RWPE2 (cell line): ENCODE data around the gene WIZ.
A peak's percentile ranks its signal among the peaks of the same experiment; 100 is the strongest.

Experiments
- ATAC-seq: fragments of 200-7000 bp; cut with Tn5 transposase; 3 replicates; pipeline ENCODE4 v1.9.1; 2021; ENCODE audit warnings: low read depth
- DNase-seq: peaks from one replicate; pipeline ENCODE4 v3.0.0-alpha.2; 2020; ENCODE audit warnings: low spot score
- H3K27ac ChIP-seq: fragments of 450-650 bp; 2 replicates; pipeline ENCODE4 v1.5.1; 2017; ENCODE audit warnings: mild to moderate bottlenecking; ENCODE audit not compliant: poor library complexity, severe bottlenecking
- H3K27me3 ChIP-seq: fragments of 250-450 bp; sonication (Bioruptor Pico); 2 replicates; pipeline ENCODE4 v1.5.1; 2021; ENCODE audit warnings: mild to moderate bottlenecking, moderate library complexity; ENCODE audit not compliant: insufficient read depth, poor library complexity, severe bottlenecking
- H3K36me3 ChIP-seq: fragments of 250-450 bp; sonication (Bioruptor Pico); 2 replicates; pipeline ENCODE4 v1.5.1; 2020; ENCODE audit warnings: low read depth, mild to moderate bottlenecking, moderate library complexity
- H3K4me1 ChIP-seq: fragments of 250-450 bp; sonication (Bioruptor Pico); 2 replicates; pipeline ENCODE4 v1.5.1; 2021; ENCODE audit warnings: mild to moderate bottlenecking, moderate library complexity; ENCODE audit not compliant: insufficient read depth, poor library complexity, severe bottlenecking
- H3K4me3 ChIP-seq: fragments of 250-450 bp; sonication (Bioruptor Pico); 2 replicates; pipeline ENCODE4 v1.5.1; 2021; ENCODE audit warnings: mild to moderate bottlenecking, moderate library complexity; ENCODE audit not compliant: severe bottlenecking
- H3K9me3 ChIP-seq: fragments of 250-450 bp; sonication (Bioruptor Pico); 2 replicates; pipeline ENCODE4 v1.5.1; 2021; ENCODE audit warnings: mild to moderate bottlenecking, moderate library complexity; ENCODE audit not compliant: severe bottlenecking
- TF ChIP-seq, protein P1 (sequence below): fragments of 450-650 bp; IDR thresholded peaks from one replicate; pipeline ENCODE4 v1.5.1; 2017; ENCODE audit warnings: mild to moderate bottlenecking, moderate library complexity; ENCODE audit not compliant: poor library complexity, severe bottlenecking

WIZ gene

GRCh38 chr19:15453091-15453578, 3.4 kb upstream of the WIZ start:
- Histone ChIP-seq H3K4me1 (no peaks in the 10 kb centered on the region), H3K9me3 (no peaks in the 10 kb centered on the region), H3K27me3 (peaks cover 18% of the 10 kb centered on the region), H3K36me3 (no peaks in the 10 kb centered on the region), H3K4me3 (no peak overlapping the region), H3K27ac (no peak overlapping the region)
- TF ChIP-seq, protein P1, sequence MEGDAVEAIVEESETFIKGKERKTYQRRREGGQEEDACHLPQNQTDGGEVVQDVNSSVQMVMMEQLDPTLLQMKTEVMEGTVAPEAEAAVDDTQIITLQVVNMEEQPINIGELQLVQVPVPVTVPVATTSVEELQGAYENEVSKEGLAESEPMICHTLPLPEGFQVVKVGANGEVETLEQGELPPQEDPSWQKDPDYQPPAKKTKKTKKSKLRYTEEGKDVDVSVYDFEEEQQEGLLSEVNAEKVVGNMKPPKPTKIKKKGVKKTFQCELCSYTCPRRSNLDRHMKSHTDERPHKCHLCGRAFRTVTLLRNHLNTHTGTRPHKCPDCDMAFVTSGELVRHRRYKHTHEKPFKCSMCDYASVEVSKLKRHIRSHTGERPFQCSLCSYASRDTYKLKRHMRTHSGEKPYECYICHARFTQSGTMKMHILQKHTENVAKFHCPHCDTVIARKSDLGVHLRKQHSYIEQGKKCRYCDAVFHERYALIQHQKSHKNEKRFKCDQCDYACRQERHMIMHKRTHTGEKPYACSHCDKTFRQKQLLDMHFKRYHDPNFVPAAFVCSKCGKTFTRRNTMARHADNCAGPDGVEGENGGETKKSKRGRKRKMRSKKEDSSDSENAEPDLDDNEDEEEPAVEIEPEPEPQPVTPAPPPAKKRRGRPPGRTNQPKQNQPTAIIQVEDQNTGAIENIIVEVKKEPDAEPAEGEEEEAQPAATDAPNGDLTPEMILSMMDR, result peak; percentile 6
- no peak for ATAC-seq
- no peak for DNase-seq

DNA sequence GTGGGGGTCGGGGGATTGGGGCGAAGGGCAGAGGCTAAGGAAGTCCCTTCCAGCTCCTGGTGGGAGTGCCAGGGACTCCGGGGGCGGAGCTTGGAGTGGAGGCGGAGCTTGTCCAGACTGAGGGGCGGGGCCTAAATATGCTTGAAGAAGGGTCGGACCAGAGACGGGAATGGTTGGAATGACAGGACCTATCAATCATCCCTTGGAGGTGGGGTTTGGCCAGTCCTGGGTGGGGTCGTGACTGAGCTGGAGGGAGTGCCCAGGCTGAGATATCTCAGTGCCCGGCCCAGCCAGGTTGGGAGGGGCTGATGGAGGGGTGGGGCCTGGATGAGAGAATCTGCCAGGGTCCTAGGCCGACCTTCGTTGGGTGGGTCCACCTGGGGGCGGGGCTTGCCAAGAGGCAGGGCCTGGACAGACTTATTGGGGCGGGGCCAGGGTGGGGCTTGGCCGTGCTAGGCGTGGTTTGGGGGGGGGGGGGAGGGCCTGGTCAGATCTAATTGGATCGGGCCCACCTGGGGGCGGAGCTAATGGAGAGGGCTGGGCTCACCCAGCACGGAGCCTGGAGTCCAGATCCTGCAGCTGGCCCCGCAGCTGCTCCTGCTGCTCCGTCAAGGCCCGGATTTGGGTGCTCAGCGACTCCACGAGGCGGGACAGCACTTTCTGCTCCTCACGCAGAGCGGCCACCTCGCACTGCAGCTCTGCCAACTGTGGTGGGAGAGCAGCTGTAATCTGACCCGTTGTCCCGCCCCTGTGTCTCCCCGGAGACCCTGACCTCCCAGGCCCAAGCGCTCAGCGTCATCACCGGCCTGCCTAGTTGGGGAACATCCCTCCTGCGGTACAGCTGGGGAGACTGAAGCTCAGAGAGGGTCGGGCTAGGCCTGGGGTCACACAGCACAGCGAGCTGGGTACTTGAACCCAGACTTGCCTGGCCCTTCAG, 2.6 kb upstream of the WIZ start:
- no peaks in the 10 kb centered on the region for H3K4me1 ChIP-seq
- peaks cover 12% of the 10 kb centered on the region for H3K27me3 ChIP-seq
- TF ChIP-seq, protein P1, result no peak
- H3K9me3 ChIP-seq, result no peaks in the 10 kb centered on the region
- H3K27ac ChIP-seq, result no peak overlapping the region
- ATAC-seq, result peak; percentile 48
- H3K4me3 ChIP-seq, result no peak overlapping the region
- H3K36me3 ChIP-seq, result no peaks in the 10 kb centered on the region
- DNase-seq, result peak; percentile 83

GRCh38 chr19:15450528-15450890, 753 bp upstream of the WIZ start:
- DNase-seq (no peak), ATAC-seq (no peak)
- Histone ChIP-seq H3K27me3 (no peaks in the 10 kb centered on the region), H3K9me3 (no peaks in the 10 kb centered on the region), H3K36me3 (no peaks in the 10 kb centered on the region), H3K4me1 (no peaks in the 10 kb centered on the region), H3K27ac (no peak overlapping the region), H3K4me3 (no peak overlapping the region)
- TF ChIP-seq, protein P1, result no peak

DNA sequence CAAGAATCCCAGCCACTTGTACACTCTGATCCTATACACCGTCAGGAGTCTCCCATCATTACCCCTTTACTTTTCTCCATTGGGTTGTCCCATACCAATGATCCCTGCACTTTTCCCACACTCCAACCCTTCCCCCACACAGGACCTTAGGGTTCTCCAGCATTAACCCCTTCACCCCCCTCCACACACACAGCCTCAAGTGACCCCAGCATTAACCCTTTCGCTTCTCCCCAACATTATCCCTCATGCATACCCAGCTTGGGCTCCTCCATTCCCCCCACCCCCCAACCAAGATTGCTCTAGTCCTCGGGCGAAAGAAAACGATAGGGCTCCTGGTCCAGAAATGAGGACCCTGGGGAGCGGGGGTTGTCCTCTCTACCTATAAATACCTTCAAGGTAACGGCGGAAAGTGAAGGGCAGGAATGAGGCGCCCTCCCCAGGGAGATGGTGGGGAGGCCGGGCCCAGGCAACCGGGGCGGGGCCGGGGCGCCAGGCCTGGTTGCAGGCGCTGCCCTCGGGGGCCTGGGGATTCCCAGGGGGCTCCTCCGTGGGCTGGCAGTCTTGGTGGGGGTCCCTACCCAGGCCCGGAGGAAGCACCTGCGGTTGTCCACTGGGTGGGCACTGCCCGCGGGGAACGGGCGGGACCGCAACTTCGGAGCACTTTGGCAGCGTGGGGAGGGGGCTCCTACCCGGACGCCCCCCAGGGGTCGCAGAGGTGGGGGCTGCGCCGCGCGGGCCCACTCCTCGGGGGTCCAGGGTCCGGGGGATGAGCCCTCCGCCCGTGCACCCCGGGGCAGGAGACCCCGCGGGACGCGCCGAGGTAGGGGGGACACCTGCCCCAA, 757 bp downstream of the WIZ start:
- no peaks in the 10 kb centered on the region for H3K4me1 ChIP-seq
- H3K36me3 ChIP-seq, result no peaks in the 10 kb centered on the region
- TF ChIP-seq, protein P1, result no peak
- ATAC-seq (no peak), DNase-seq (no peak)
- no peaks in the 10 kb centered on the region for H3K9me3 ChIP-seq
- peak overlapping the region; percentile 74 for H3K4me3 ChIP-seq
- H3K27me3 ChIP-seq, result no peaks in the 10 kb centered on the region
- peak overlapping the region; percentile 15 for H3K27ac ChIP-seq
